Cardiac muscle cell (in vitro differentiated cells and primary cell): ENCODE data around the gene STYK1. TPM values are rescaled to one million over a fixed set of nuclear protein-coding genes. Genes with fewer than 3 reads are reported as not detected.

Experiments
- DNase-seq, 2 donors: peaks; one replicate each; pipeline versions ENCODE4 v3.0.0 to v3.0.0-alpha.2; 2010 to 2017; ENCODE audit warnings: low read depth in 1 of 2, low spot score in 1 of 2
- H3K27ac ChIP-seq: fragments of 200-600 bp; sonication (generic); 2 replicates; pipeline ENCODE4 v1.5.1; 2016
- H3K27me3 ChIP-seq: fragments of 200-600 bp; sonication (generic); 2 replicates; pipeline ENCODE4 v1.6.0; 2016; ENCODE audit warnings: control low read depth
- H3K36me3 ChIP-seq: fragments of 200-600 bp; sonication (generic); 2 replicates; pipeline ENCODE4 v1.5.1; 2016; ENCODE audit warnings: control low read depth
- H3K4me1 ChIP-seq: fragments of 200-600 bp; sonication (generic); 2 replicates; pipeline ENCODE4 v1.8.1; 2017; ENCODE audit warnings: low read depth, mild to moderate bottlenecking, mixed run types
- H3K4me3 ChIP-seq: fragments of 200-600 bp; sonication (generic); 2 replicates; pipeline ENCODE4 v1.5.1; 2016; ENCODE audit warnings: mild to moderate bottlenecking
- H3K9me3 ChIP-seq: fragments of 200-600 bp; sonication (generic); 2 replicates; pipeline ENCODE4 v1.5.1; 2017; ENCODE audit warnings: low read depth, mild to moderate bottlenecking, control low read depth
- polyA plus RNA-seq: library from polyadenylated mRNA; unstranded; fragments of >200 nt; fragmentation: Nextera tagmentation; extraction: Ambion mirVana; gene quantifications from 2 replicates; pipeline ENCODE4 v1.2.1, GENCODE V29; 2016
- total RNA-seq: library from RNA; depleted of rRNA; stranded (reverse); fragments of >200 nt; gene quantifications from 2 replicates; pipeline ENCODE4 v1.2.3, GENCODE V29; 2016
- TF ChIP-seq, protein P1 (sequence below): IDR thresholded peaks from 2 replicates; pipeline ENCODE4 v1.5.1; 2012; ENCODE audit warnings: low read depth, mild to moderate bottlenecking, low read length

The STYK1 gene
- total and polyA plus RNA-seq, 2 experiments from 2014 or later: 0.21 to 0.65 TPM

DNA sequence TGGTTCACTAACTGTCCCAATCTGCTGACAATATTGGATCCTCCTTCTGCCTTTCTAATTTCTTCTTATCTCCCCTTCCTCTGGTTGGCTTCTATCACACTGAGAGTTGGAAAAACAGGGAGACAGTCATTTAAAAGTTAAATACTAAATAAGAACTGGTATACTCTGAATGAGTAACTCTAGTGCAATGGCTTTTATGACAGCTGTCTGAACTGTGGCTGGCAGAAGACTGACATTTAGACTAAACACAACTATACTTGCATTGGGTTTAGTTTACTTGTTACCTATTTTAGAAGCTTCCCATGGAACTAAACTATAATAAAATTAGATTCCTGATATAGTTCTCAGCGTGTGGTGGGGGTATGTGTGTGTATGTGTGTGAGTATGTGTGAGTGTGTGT lies 52.6 kb downstream of the STYK1 start:
- H3K9me3 ChIP-seq: no peaks in the 10 kb centered on the region
- TF ChIP-seq, protein P1, sequence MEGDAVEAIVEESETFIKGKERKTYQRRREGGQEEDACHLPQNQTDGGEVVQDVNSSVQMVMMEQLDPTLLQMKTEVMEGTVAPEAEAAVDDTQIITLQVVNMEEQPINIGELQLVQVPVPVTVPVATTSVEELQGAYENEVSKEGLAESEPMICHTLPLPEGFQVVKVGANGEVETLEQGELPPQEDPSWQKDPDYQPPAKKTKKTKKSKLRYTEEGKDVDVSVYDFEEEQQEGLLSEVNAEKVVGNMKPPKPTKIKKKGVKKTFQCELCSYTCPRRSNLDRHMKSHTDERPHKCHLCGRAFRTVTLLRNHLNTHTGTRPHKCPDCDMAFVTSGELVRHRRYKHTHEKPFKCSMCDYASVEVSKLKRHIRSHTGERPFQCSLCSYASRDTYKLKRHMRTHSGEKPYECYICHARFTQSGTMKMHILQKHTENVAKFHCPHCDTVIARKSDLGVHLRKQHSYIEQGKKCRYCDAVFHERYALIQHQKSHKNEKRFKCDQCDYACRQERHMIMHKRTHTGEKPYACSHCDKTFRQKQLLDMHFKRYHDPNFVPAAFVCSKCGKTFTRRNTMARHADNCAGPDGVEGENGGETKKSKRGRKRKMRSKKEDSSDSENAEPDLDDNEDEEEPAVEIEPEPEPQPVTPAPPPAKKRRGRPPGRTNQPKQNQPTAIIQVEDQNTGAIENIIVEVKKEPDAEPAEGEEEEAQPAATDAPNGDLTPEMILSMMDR: no peak
- no peak overlapping the region for H3K4me3 ChIP-seq
- no peaks in the 10 kb centered on the region for H3K36me3 ChIP-seq
- H3K27me3 ChIP-seq: peaks cover 3% of the 10 kb centered on the region
- no peaks in the 10 kb centered on the region for H3K4me1 ChIP-seq
- H3K27ac ChIP-seq: no peak overlapping the region
- DNase-seq: no peak

DNA sequence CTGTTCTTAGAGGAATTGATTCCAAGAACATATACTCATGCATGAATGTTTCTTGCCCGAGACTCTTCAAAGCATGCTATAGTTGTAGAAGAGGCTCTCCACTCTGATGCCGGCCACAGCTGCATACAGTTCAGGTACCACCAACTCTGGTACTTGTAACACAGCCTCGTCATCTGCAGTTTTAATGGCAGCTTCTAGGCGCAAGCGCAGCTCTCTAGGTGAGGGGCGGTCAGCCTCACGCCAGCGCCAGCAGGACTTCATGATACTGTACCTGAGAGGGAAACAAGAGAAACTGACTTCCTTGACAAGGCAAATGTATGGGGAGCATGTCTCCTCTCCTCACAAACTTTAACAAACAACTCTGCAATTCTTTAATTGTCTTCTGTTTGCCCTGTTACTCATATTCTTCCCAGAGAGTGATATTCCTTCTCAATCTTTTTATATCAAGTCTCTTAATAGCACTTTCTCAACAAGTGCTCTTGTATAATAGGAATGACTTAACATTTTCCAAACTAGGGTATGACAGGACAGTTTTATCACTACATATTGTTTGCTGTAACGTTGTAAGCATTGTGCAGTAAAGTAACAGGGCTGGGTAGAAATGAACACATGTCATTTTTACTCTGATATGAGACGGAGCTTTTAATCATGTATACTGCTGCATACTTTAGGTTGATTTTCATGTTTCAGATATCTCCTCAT lies 53.6 kb downstream of the STYK1 start:
- H3K27me3 ChIP-seq: peaks cover 3% of the 10 kb centered on the region
- TF ChIP-seq, protein P1: no peak
- no peak for DNase-seq
- H3K27ac ChIP-seq: no peak overlapping the region
- no peaks in the 10 kb centered on the region for H3K4me1 ChIP-seq
- no peaks in the 10 kb centered on the region for H3K9me3 ChIP-seq
- no peaks in the 10 kb centered on the region for H3K36me3 ChIP-seq
- H3K4me3 ChIP-seq: no peak overlapping the region

DNA sequence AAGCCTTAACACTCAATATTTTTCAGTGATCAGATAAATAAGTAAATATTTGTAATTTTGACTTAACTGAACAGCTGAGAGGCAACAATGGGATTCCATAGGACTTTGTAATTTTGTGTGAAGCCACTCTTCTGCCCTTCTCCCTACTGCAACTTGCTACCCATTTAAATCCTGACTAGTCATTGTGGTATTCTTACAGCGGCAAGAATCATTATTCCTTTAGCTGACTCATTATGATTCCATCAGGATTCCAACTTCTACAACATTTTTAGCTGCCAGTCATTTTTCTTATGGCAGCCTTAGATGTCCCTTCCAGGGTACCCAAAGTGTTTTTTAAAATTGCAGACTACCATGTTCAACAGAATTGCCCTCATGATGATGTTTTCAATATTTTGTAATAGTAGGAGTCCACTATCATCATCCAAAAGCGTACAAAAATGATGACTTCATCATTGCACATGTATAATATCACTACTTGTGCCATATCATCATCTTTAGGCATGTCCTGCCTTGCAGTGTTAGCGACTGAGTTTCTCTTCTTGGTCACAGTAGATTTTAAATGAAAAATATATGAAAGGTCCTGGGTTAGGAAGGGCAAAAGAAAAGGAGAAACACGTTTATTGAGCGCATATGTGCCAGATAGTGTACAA lies 55.4 kb downstream of the STYK1 start:
- H3K27ac ChIP-seq: no peak overlapping the region
- peaks cover 3% of the 10 kb centered on the region for H3K27me3 ChIP-seq
- H3K36me3 ChIP-seq: no peaks in the 10 kb centered on the region
- no peak overlapping the region for H3K4me3 ChIP-seq
- peak in 1 of 2 donors; percentile 35 for DNase-seq
- H3K9me3 ChIP-seq: no peaks in the 10 kb centered on the region
- peaks cover 4% of the 10 kb centered on the region for H3K4me1 ChIP-seq
- TF ChIP-seq, protein P1: no peak

DNA sequence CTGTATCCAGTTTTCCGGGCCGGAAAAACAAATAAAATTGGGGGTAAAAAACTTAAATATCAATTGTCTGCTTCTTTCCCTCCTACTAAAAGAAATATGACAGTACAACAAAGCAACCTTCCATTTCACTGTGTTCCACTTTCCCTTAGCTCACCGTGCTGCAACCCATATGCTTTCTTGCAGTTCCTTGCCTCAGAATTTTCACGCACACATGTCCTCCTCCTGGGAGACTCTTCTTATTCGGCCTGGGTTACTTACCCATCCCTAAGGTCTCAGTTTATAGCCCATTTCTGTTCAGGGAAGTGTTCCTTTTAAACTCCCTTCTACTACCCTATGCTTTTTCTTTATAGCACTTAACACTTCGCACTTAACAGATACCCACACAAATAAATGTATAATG lies 56.0 kb downstream of the STYK1 start:
- H3K27ac ChIP-seq: no peak overlapping the region
- no peaks in the 10 kb centered on the region for H3K9me3 ChIP-seq
- no peak overlapping the region for H3K4me3 ChIP-seq
- peaks cover 3% of the 10 kb centered on the region for H3K27me3 ChIP-seq
- TF ChIP-seq, protein P1: no peak
- DNase-seq: no peak
- H3K36me3 ChIP-seq: no peaks in the 10 kb centered on the region
- H3K4me1 ChIP-seq: peaks cover 4% of the 10 kb centered on the region

DNA sequence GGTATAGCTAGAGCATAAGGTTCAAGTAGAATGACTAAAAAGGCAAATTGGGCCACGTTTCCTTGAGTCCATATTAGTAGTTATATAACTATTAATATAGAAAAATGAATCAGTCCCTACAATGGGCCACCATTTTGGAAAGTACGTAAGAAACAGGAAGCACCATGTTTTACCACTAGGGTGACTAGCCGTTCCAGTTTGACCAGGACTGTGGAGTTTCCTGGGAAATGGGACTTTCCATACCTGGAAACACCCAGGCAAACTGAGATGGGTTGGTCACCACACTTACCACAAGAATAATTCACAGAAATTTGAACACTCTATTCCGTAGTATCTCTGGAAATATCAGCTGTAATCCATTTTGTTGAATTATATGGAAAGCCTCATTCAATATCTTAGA lies 58.3 kb downstream of the STYK1 start:
- Histone ChIP-seq H3K4me3 (no peak overlapping the region), H3K36me3 (no peaks in the 10 kb centered on the region), H3K27ac (no peak overlapping the region), H3K27me3 (peaks cover 3% of the 10 kb centered on the region), H3K9me3 (no peaks in the 10 kb centered on the region), H3K4me1 (peaks cover 4% of the 10 kb centered on the region)
- DNase-seq: no peak
- TF ChIP-seq, protein P1: no peak
